Esophagus squamous epithelium (tissue), 5 donors: ENCODE results near the gene TBC1D24. TPM values are rescaled to one million over a fixed set of nuclear protein-coding genes. Genes with fewer than 3 reads are reported as not detected.

ENCODE experiments used
- DNase-seq: peaks from one replicate; lab custom pipeline; 2025; lab: John Stamatoyannopoulos, UW
- H3K27ac ChIP-seq, 4 donors: fragments of 200-600 bp; sonication (generic); one replicate each; pipeline ENCODE4 v1.5.1; 2016 to 2019; ENCODE audit warnings: mild to moderate bottlenecking in 1 of 4
- H3K27me3 ChIP-seq, 4 donors: fragments of 200-600 bp; sonication (generic); 1 replicate in 3 of 4; 2 replicates in 1 of 4; pipeline versions ENCODE4 v1.5.1 to v1.6.0; 2017 to 2021; ENCODE audit warnings: antibody characterized with exemption in 1 of 4
- H3K36me3 ChIP-seq, 3 donors: fragments of 200-600 bp; sonication (generic); one replicate each; pipeline ENCODE4 v1.5.1; 2016 to 2019
- H3K4me1 ChIP-seq, 3 donors: fragments of 200-600 bp; sonication (generic); one replicate each; pipeline ENCODE4 v1.5.1; 2017 to 2019
- H3K4me3 ChIP-seq, 4 donors: fragments of 200-600 bp; sonication (generic); 1 replicate in 3 of 4; 2 replicates in 1 of 4; pipeline ENCODE4 v1.5.1; 2016 to 2019; ENCODE audit warnings: mild to moderate bottlenecking in 2 of 4, moderate library complexity in 1 of 4
- H3K9me3 ChIP-seq, 3 donors: fragments of 200-600 bp; sonication (generic); one replicate each; pipeline ENCODE4 v1.5.1; 2016 to 2019
- POLR2A ChIP-seq, 4 donors: fragments of 450-650 bp; IDR thresholded peaks; one replicate each; pipeline ENCODE4 v1.6.1; 2017; ENCODE audit warnings: antibody characterized with exemption in 4 of 4, mild to moderate bottlenecking in 4 of 4, moderate library complexity in 3 of 4
- WGBS, 2 donors: methylation state at CpG; one replicate each; pipeline ENCODE4 v1.1.5; 2018; 5-methylcytosine and 5-hydroxymethylcytosine counted together
- intact Hi-C: fragments of 100-400 bp; cut with DNase I; formaldehyde crosslinking; loops from one replicate; pipeline ENCODE4 v1.15.0; 2022
- total RNA-seq, 4 donors: library from RNA; depleted of rRNA; stranded (reverse); fragments of >200 nt; gene quantifications; one replicate each; pipeline ENCODE4 v1.1.0, GENCODE V29; 2016
- TF ChIP-seq, protein P1 (sequence below), 6 experiments: fragments of 450-650 bp in 4 of 6; fragments of 200-600 bp in 2 of 6; sonication (generic) in 2 of 6; IDR thresholded peaks; one replicate each; pipeline ENCODE4 v1.5.1; 2016 to 2019; ENCODE audit warnings: antibody characterized with exemption in 6 of 6, mild to moderate bottlenecking in 4 of 6, moderate library complexity in 4 of 6
- donor health status: DM: yes; HTN: yes; CAD: no.

TBC1D24 gene
- total RNA-seq, 4 donors from 2014 or later, result 3.1 to 4.6 (median 3.7) TPM

DNA sequence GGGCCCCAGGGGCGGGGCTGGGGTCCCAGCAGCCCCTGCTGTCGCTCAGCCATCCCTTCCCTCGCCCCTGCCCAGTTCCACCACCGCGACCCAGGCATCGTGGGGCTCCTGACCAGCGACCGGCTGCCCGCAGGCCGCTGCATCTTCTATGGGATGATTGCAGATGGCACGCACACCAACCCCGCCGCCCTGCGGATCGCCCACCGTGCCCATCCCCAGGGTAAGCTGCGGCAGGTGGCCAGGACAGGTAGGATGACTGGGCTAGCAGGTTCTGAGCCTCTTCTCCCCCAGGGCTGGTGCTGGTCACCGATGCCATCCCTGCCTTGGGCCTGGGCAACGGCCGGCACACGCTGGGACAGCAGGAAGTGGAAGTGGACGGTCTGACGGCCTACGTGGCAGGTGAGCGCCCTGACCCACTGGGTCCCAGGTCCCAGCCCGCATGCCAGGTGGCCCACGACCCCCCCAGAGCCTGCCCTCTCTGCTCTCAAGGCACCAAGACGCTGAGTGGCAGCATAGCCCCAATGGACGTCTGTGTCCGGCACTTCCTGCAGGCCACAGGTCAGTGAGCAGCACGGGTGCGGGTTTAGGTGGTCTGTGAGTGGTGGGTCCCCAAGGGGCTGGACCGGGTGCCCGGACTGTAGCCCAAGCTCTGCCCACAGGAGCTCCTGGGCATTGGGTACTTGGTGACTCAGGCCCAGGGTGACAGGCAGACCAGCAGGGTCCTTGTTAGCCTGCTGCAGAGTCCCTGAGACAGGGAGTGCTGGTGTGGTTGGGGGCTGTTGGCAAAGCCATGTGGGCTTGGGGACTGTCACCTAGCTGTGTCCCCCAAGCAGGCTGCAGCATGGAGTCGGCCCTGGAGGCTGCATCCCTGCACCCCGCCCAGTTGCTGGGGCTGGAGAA, 53.5 kb downstream of the TBC1D24 start:
- TF ChIP-seq POLR2A (IDR thresholded peaks at IDR 0.05), result no peak
- TF ChIP-seq, protein P1, sequence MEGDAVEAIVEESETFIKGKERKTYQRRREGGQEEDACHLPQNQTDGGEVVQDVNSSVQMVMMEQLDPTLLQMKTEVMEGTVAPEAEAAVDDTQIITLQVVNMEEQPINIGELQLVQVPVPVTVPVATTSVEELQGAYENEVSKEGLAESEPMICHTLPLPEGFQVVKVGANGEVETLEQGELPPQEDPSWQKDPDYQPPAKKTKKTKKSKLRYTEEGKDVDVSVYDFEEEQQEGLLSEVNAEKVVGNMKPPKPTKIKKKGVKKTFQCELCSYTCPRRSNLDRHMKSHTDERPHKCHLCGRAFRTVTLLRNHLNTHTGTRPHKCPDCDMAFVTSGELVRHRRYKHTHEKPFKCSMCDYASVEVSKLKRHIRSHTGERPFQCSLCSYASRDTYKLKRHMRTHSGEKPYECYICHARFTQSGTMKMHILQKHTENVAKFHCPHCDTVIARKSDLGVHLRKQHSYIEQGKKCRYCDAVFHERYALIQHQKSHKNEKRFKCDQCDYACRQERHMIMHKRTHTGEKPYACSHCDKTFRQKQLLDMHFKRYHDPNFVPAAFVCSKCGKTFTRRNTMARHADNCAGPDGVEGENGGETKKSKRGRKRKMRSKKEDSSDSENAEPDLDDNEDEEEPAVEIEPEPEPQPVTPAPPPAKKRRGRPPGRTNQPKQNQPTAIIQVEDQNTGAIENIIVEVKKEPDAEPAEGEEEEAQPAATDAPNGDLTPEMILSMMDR (IDR thresholded peaks at IDR 0.05), result no peak
- Histone ChIP-seq H3K4me3 (no peak overlapping the region), H3K36me3 (peaks cover 29 to 74% (median 30%) of the 10 kb centered on the region in 3 donors), H3K4me1 (peaks cover 8 to 30% (median 8%) of the 10 kb centered on the region in 3 donors), H3K27ac (no peak overlapping the region), H3K9me3 (no peaks in the 10 kb centered on the region), H3K27me3 (no peaks in the 10 kb centered on the region)
- no peak for DNase-seq
- intact Hi-C loops, result no loop called here
- 87 to 92% methylated on average over 3 to 7 of the region's 36 CpGs for WGBS, 2 donors

DNA sequence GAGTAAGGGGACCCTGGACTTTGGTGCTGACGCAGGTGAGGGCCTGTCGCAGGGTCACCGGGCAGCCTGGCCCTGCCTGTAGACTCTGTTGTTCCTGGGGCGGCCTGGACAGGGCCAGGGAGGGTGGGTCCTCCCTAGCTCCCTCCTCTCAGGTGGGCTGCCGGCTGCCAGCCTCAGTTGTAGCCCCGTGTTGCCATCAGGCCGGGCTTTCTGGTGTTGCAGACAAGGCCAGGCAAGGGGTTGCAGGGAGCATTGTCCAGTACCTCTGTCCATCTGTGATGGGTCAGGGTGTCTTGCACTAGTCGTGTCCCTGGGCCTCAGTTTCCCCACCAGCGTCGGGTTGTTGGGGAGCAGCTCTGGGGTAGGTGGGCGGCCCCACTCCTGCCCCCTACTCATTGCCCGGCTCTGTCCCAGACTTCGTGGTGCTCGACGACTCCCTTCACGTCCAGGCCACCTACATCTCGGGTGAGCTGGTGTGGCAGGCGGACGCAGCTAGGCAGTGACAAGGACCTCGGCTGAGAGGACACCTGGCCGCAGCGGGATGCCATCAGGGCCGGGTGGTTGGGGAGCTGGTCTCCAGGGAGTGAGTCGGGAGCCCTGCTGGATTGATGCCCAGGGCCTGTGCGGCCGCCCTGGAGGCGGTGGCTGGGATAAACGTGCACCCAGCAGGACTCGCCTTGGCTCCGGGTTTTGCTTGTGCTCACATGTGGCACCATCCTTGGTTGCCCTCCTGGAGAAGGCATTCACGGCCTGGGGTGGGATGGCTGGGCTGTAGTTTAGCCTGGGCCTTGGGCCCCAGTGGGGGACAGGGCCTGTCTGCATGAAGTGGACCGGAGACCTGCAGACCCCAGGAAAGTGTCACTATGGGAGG, 54.4 kb downstream of the TBC1D24 start:
- Histone ChIP-seq H3K4me3 (no peak overlapping the region), H3K9me3 (no peaks in the 10 kb centered on the region), H3K27me3 (no peaks in the 10 kb centered on the region), H3K4me1 (peaks cover 8 to 34% (median 9%) of the 10 kb centered on the region in 3 donors), H3K27ac (no peak overlapping the region), H3K36me3 (peaks cover 22 to 65% (median 23%) of the 10 kb centered on the region in 3 donors)
- TF ChIP-seq POLR2A (IDR thresholded peaks at IDR 0.05), result no peak
- TF ChIP-seq, protein P1 (IDR thresholded peaks at IDR 0.05), result no peak
- WGBS, 2 donors, result 47 to 77% methylated on average over 3 to 9 of the region's 32 CpGs
- intact Hi-C loops, result no loop called here
- DNase-seq, result no peak

DNA sequence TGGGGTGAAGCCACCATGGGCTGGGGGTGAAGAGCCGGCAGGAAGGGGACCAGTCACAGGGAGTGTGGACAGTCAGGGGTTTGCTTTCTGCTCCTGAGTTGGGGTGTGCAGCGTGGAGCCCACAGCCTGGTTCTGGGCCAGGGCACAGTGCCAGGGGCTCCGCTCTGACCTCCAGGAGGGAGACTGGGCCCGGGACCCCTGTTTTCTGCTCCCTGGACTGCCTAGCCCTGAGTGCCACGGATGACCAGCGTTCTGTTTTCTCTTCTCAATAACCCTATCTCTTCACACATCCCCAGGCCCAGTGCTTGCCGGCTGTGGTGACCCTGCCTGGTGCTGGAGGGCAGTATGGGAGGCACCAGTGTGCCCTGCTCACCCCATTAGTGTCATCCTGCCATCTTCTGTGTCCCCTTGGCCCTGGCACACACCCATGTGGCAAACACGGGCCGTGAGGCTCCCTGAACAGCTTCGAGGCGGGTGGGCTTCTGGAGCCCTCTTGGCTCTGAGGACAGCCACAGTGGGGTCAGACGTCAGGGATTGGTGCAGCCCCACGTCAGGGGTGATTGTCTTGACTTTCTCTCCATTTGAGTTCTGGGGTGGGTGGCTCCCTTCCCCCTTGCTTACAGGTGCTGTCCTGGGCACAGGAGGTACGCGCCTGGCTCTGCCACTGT, 55.2 kb downstream of the TBC1D24 start:
- Histone ChIP-seq H3K36me3 (peaks cover 19 to 57% (median 19%) of the 10 kb centered on the region in 3 donors), H3K27me3 (no peaks in the 10 kb centered on the region), H3K9me3 (no peaks in the 10 kb centered on the region), H3K4me3 (no peak overlapping the region), H3K4me1 (peaks cover 8 to 34% (median 9%) of the 10 kb centered on the region in 3 donors), H3K27ac (peak overlapping the region in 3 of 4 donors; percentile 97 to 99 (median 99))
- intact Hi-C loops, result no loop called here
- WGBS, 2 donors, result 84 to 88% methylated on average over 6 to 7 of the region's 15 CpGs
- DNase-seq, result no peak
- no peak for TF ChIP-seq POLR2A (IDR thresholded peaks at IDR 0.05)
- TF ChIP-seq, protein P1 (IDR thresholded peaks at IDR 0.05), result no peak

DNA sequence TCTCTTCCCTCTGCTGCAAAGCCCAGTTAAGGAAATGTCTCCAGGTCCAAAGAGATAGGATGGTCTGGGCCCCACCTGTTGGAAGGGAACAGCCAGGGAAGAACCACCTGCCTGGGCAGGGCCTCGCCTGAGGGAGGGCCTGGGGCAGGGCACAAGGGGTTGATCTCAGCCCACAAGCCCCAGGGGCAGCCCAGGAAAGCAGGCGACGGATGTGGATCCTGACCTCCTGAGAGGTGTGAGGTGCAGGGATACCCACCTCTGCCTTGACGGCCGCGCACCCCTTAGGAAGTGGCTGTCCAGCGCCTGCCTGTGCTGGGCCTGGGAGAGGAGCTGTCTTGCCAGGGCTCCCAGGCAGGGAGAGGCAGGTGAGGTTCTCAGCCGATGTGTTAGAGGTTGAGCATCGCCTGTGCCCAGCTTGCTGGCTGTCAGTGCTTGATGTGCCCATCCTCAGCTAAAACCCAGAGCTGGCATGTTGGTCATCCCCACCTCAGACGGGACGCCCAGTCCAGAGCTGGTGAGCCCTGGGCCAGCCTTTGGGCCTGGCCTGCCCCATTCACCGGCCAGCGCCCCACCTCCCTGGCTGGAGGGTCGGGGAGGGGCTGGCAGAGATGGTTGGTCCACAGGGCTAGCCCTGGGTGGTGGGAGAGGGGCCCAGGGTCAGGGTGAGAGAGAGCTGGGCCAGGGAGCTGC, 55.8 kb downstream of the TBC1D24 start:
- Histone ChIP-seq H3K4me1 (peaks cover 8 to 34% (median 10%) of the 10 kb centered on the region in 3 donors), H3K36me3 (peaks cover 19 to 50% (median 19%) of the 10 kb centered on the region in 3 donors), H3K4me3 (peak overlapping the region in 1 of 4 donors; percentile 78), H3K9me3 (no peaks in the 10 kb centered on the region), H3K27me3 (no peaks in the 10 kb centered on the region), H3K27ac (peak overlapping the region; percentile 95 to 99 (median 98))
- WGBS, 2 donors, result 96% methylated on average over 5 of the region's 14 CpGs; no CpG with 5 or more reads in 1 of the 2 donors
- TF ChIP-seq, protein P1 (IDR thresholded peaks at IDR 0.05), result no peak
- intact Hi-C loops, result no loop called here
- DNase-seq, result no peak
